GM06990 (cell line): Measurements from ENCODE around the gene SLC22A1.

Experiments
- DNase-seq: peaks from one replicate; pipeline ENCODE4 v3.0.0-alpha.2; 2011; ENCODE audit not compliant: insufficient read length; ENCODE audit errors: extremely low read depth
- H3K27me3 ChIP-seq: replicated peaks from 2 replicates; pipeline ENCODE4 v1.6.0; 2011; ENCODE audit warnings: low read length; ENCODE audit not compliant: control insufficient read depth, insufficient read depth
- H3K36me3 ChIP-seq: 2 replicates; pipeline ENCODE4 v1.5.1; 2011; ENCODE audit warnings: low read length; ENCODE audit not compliant: control insufficient read depth, insufficient read depth
- H3K4me3 ChIP-seq: replicated peaks from 2 replicates; pipeline ENCODE4 v1.5.1; 2011; ENCODE audit warnings: low read depth, mild to moderate bottlenecking, control low read depth, low read length
- TF ChIP-seq, protein P1 (sequence below): IDR thresholded peaks from 2 replicates; pipeline ENCODE4 v1.5.1; 2011; ENCODE audit warnings: low read length, control low read depth, mild to moderate bottlenecking, inconsistent platforms; ENCODE audit not compliant: insufficient read depth, poor library complexity, severe bottlenecking

Gene SLC22A1

DNA sequence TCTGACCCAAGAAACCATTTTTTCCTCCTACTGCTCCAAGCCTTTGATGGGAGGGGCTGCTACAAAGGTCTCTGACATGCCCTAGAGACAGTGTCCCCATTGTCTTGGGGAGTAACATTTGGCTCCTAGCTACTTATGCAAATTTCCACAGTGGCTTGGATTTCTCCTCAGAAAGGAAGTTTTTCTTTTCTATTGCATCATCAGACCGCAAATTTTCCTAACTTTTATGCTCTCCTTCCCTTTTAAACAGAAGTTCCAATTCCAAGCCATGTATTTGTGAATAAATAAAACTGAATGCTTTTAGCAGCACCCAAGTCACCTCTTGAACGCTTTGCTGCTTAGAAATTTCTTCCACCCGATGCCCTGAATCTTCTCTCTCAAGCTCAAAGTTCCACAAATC is 86.0 kb downstream of the SLC22A1 start:
- no peaks in the 10 kb centered on the region for H3K36me3 ChIP-seq
- TF ChIP-seq, protein P1, sequence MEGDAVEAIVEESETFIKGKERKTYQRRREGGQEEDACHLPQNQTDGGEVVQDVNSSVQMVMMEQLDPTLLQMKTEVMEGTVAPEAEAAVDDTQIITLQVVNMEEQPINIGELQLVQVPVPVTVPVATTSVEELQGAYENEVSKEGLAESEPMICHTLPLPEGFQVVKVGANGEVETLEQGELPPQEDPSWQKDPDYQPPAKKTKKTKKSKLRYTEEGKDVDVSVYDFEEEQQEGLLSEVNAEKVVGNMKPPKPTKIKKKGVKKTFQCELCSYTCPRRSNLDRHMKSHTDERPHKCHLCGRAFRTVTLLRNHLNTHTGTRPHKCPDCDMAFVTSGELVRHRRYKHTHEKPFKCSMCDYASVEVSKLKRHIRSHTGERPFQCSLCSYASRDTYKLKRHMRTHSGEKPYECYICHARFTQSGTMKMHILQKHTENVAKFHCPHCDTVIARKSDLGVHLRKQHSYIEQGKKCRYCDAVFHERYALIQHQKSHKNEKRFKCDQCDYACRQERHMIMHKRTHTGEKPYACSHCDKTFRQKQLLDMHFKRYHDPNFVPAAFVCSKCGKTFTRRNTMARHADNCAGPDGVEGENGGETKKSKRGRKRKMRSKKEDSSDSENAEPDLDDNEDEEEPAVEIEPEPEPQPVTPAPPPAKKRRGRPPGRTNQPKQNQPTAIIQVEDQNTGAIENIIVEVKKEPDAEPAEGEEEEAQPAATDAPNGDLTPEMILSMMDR: no peak
- no peak for DNase-seq
- H3K4me3 ChIP-seq: no peak overlapping the region
- no peaks in the 10 kb centered on the region for H3K27me3 ChIP-seq
